Loucy (cell line): ENCODE results near the gene SEC24B.

Experiments
- H2AFZ ChIP-seq: fragments of 200-600 bp; sonication (generic); 2 replicates; pipeline ENCODE4 v1.6.0; 2016; ENCODE audit warnings: antibody characterized with exemption, mild to moderate bottlenecking, low read length, moderate library complexity
- H3F3A ChIP-seq: fragments of 200-600 bp; 2 replicates; pipeline ENCODE4 v1.6.0; 2016; ENCODE audit warnings: antibody characterized with exemption, low read depth, mild to moderate bottlenecking
- H3K27me3 ChIP-seq: fragments of 200-600 bp; sonication (generic); 2 replicates; pipeline ENCODE4 v1.6.1; 2014; ENCODE audit warnings: low read length, mild to moderate bottlenecking; ENCODE audit not compliant: insufficient read depth, poor library complexity, severe bottlenecking
- H3K36me3 ChIP-seq: fragments of 200-600 bp; sonication (generic); 2 replicates; pipeline ENCODE4 v1.6.1; 2016; ENCODE audit warnings: low read length; ENCODE audit not compliant: insufficient read depth
- H3K4me1 ChIP-seq: fragments of 200-600 bp; sonication (generic); 2 replicates; pipeline ENCODE4 v1.5.1; 2014; ENCODE audit warnings: low read length, mild to moderate bottlenecking; ENCODE audit not compliant: insufficient read depth, poor library complexity, severe bottlenecking
- H3K4me2 ChIP-seq: fragments of 200-600 bp; sonication (generic); 2 replicates; pipeline ENCODE4 v1.6.0; 2014; ENCODE audit warnings: antibody characterized with exemption, low read length, low read depth, mild to moderate bottlenecking; ENCODE audit not compliant: poor library complexity, severe bottlenecking
- H3K4me3 ChIP-seq: fragments of 200-600 bp; sonication (generic); 2 replicates; pipeline ENCODE4 v1.5.1; 2014; ENCODE audit warnings: low read length, mild to moderate bottlenecking, mixed read lengths; ENCODE audit not compliant: poor library complexity, severe bottlenecking
- H3K79me2 ChIP-seq: fragments of 200-600 bp; sonication (generic); 2 replicates; pipeline ENCODE4 v1.6.1; 2014; ENCODE audit warnings: low read length; ENCODE audit not compliant: insufficient read depth
- H3K9ac ChIP-seq: fragments of 200-600 bp; sonication (generic); 2 replicates; pipeline ENCODE4 v1.6.0; 2014; ENCODE audit warnings: mild to moderate bottlenecking, low read depth, low read length, moderate library complexity; ENCODE audit not compliant: poor library complexity, severe bottlenecking
- H3K9me2 ChIP-seq: fragments of 200-600 bp; sonication (generic); replicated peaks from 2 replicates; pipeline ENCODE4 v1.6.1; 2016; ENCODE audit warnings: low read depth, low read length, mixed read lengths
- H3K9me3 ChIP-seq: fragments of 200-600 bp; sonication (generic); 2 replicates; pipeline ENCODE4 v1.6.1; 2014; ENCODE audit warnings: mild to moderate bottlenecking, antibody characterized with exemption, low read length, low read depth; ENCODE audit not compliant: insufficient read depth
- H4K20me1 ChIP-seq: fragments of 200-600 bp; sonication (generic); 2 replicates; pipeline ENCODE4 v1.6.0; 2014; ENCODE audit warnings: antibody characterized with exemption, low read length, mild to moderate bottlenecking; ENCODE audit not compliant: insufficient read depth, poor library complexity, severe bottlenecking
- EZH2phosphoT487 ChIP-seq: fragments of 200-600 bp; IDR thresholded peaks from 2 replicates; pipeline ENCODE4 v1.6.1; 2018; ENCODE audit warnings: antibody characterized with exemption, mild to moderate bottlenecking, moderate library complexity, borderline replicate concordance
- TF ChIP-seq, protein P1 (sequence below): fragments of 200-600 bp; sonication (generic); conservative IDR thresholded peaks from 2 replicates; pipeline ENCODE4 v1.5.1; 2014; ENCODE audit warnings: mild to moderate bottlenecking, antibody characterized with exemption, low read length

SEC24B gene

DNA sequence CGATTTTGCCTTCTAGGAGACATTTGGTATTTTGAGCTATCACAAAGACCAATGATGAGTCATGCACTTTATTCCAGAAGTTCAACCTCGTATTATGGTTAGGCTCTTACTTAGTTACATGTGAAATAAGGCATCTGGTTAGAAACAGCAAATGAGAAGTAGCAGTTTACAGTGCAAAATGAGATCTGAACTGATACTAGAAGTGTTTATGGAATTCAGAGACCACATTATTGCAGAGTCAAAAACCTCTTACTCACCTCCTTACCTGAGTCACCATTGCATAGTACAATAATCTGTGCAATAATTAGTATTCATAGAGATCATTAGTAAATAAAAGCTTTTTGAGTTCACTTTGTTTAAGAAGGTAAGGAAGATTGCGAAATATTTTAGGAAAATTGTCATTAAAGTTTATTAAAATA lies 38.7 kb downstream of the SEC24B start:
- H3K36me3 ChIP-seq: peaks cover 43% of the 10 kb centered on the region
- H4K20me1 ChIP-seq: peaks cover 45% of the 10 kb centered on the region
- TF ChIP-seq, protein P1, sequence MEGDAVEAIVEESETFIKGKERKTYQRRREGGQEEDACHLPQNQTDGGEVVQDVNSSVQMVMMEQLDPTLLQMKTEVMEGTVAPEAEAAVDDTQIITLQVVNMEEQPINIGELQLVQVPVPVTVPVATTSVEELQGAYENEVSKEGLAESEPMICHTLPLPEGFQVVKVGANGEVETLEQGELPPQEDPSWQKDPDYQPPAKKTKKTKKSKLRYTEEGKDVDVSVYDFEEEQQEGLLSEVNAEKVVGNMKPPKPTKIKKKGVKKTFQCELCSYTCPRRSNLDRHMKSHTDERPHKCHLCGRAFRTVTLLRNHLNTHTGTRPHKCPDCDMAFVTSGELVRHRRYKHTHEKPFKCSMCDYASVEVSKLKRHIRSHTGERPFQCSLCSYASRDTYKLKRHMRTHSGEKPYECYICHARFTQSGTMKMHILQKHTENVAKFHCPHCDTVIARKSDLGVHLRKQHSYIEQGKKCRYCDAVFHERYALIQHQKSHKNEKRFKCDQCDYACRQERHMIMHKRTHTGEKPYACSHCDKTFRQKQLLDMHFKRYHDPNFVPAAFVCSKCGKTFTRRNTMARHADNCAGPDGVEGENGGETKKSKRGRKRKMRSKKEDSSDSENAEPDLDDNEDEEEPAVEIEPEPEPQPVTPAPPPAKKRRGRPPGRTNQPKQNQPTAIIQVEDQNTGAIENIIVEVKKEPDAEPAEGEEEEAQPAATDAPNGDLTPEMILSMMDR: no peak
- no peak for TF ChIP-seq EZH2phosphoT487

DNA sequence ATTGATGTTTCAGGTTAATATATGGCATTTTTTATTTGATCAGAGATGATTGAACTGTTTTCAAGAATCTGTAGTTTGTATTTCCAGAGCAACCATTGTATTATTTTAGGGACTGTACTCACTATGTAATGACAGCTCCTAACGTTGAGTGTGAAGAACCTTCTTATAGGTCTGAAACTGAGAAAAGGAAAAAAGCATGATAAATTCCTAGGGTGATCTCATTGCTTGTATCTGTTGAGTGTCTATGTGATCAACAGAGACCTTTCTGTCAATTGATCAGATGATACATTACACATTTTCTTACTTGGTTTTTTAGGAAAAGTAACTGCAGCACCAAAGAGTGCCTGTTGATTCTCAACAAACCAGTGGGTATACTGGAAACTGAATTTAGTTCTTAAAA lies 40.2 kb downstream of the SEC24B start:
- Histone ChIP-seq H3K4me1 (peaks cover 5% of the 10 kb centered on the region), H3F3A (no peaks in the 10 kb centered on the region), H3K9ac (no peak overlapping the region), H3K9me3 (no peaks in the 10 kb centered on the region), H3K36me3 (peaks cover 43% of the 10 kb centered on the region), H2AFZ (no peak overlapping the region), H4K20me1 (peaks cover 39% of the 10 kb centered on the region), H3K4me2 (no peak overlapping the region), H3K27me3 (no peaks in the 10 kb centered on the region), H3K9me2 (no peaks in the 10 kb centered on the region), H3K79me2 (peaks cover 85% of the 10 kb centered on the region), H3K4me3 (no peak overlapping the region)
- no peak for TF ChIP-seq EZH2phosphoT487
- TF ChIP-seq, protein P1: no peak

More for the DNA sequence above, 38.7 kb downstream of the SEC24B start:
- H3K4me2 ChIP-seq: no peak overlapping the region
- H3K27me3 ChIP-seq: no peaks in the 10 kb centered on the region
- no peak overlapping the region for H3K4me3 ChIP-seq
- no peak overlapping the region for H3K9ac ChIP-seq
- H3K9me2 ChIP-seq: no peaks in the 10 kb centered on the region
- H3F3A ChIP-seq: no peaks in the 10 kb centered on the region
- H3K79me2 ChIP-seq: peaks cover 90% of the 10 kb centered on the region
- H3K4me1 ChIP-seq: peaks cover 5% of the 10 kb centered on the region
- H3K9me3 ChIP-seq: no peaks in the 10 kb centered on the region
- no peak overlapping the region for H2AFZ ChIP-seq

DNA sequence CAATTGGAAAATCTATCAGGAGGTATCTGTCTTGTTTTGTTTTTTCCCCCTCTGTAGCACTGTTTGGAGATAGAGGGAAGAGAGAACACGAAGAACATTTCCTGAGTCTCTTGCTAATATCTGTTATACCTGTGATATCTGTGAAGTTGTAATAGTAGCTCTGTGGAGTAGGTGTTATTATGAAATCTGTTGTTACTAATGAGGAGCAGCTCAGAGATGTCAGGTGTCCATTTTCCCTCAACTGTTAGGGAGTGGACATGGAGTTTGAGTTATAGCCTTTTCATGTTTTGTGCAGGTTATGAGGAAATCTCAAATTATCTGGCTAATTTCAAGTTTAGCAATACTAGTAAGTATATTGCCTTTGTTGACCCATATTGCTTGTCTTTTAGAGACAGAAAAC lies 52.4 kb downstream of the SEC24B start:
- H3K36me3 ChIP-seq: peaks cover 54% of the 10 kb centered on the region
- no peaks in the 10 kb centered on the region for H3K27me3 ChIP-seq
- H3K9me2 ChIP-seq: no peaks in the 10 kb centered on the region
- TF ChIP-seq, protein P1: no peak
- TF ChIP-seq EZH2phosphoT487: no peak
- peaks cover 8% of the 10 kb centered on the region for H4K20me1 ChIP-seq
- no peak overlapping the region for H3K4me3 ChIP-seq
- no peaks in the 10 kb centered on the region for H3F3A ChIP-seq
- H3K4me2 ChIP-seq: no peak overlapping the region
- H3K9me3 ChIP-seq: no peaks in the 10 kb centered on the region
- H3K4me1 ChIP-seq: no peaks in the 10 kb centered on the region
- H3K9ac ChIP-seq: no peak overlapping the region
- H3K79me2 ChIP-seq: peaks cover 24% of the 10 kb centered on the region
- H2AFZ ChIP-seq: no peak overlapping the region
